Tibial nerve (tissue), 4 donors: ENCODE measurements around the gene ZNRF1.

Source experiments
- EP300 ChIP-seq, 2 donors: sonication (generic); formaldehyde crosslinking; IDR thresholded peaks; one replicate each; pipeline ENCODE4 v1.6.1; 2017; ENCODE audit warnings: antibody characterized with exemption in 2 of 2, mild to moderate bottlenecking in 1 of 2
- TF ChIP-seq, protein P1 (sequence below), 5 experiments: fragments of 200-600 bp in 3 of 5; fragments of 450-650 bp in 2 of 5; sonication (generic) in 3 of 5; IDR thresholded peaks; one replicate each; pipeline ENCODE4 v1.5.1; 2016 to 2019; ENCODE audit warnings: antibody characterized with exemption in 5 of 5, mild to moderate bottlenecking in 3 of 5, moderate library complexity in 2 of 5

DNA sequence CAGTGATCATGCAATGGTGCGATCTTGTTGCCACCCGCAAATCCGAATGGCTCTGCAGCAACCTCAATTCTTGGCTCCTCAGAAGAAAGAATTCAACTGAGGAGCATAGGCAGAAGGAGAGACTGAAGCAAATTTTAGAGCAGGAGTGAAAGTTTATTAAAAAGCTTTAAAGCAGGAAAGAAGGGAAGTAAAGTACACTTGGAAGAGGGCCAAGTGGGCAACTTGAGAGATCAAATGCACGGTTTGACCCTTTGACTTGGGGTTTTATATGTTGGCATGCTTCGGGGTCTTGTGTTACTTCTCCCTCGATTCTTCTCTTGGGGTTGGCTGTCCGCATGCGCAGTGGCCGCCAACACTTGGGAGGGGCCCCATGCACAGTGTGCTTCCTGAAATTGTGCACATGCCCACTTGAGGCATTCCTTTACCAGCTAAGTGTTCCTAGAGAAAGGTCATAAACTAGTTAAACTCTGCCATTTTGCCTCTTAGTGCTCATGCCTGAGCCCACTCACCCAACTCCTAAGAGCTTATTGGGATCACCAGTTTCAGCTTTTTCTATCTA lies 36.7 kb downstream of the ZNRF1 start:
- TF ChIP-seq, protein P1, sequence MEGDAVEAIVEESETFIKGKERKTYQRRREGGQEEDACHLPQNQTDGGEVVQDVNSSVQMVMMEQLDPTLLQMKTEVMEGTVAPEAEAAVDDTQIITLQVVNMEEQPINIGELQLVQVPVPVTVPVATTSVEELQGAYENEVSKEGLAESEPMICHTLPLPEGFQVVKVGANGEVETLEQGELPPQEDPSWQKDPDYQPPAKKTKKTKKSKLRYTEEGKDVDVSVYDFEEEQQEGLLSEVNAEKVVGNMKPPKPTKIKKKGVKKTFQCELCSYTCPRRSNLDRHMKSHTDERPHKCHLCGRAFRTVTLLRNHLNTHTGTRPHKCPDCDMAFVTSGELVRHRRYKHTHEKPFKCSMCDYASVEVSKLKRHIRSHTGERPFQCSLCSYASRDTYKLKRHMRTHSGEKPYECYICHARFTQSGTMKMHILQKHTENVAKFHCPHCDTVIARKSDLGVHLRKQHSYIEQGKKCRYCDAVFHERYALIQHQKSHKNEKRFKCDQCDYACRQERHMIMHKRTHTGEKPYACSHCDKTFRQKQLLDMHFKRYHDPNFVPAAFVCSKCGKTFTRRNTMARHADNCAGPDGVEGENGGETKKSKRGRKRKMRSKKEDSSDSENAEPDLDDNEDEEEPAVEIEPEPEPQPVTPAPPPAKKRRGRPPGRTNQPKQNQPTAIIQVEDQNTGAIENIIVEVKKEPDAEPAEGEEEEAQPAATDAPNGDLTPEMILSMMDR (IDR thresholded peaks at IDR 0.05) = no peak
- no peak for TF ChIP-seq EP300 (IDR thresholded peaks at IDR 0.05)
